ENCODE measurements around the gene ADARB2. TPM values are rescaled to one million over a fixed set of nuclear protein-coding genes. Genes with fewer than 3 reads are reported as not detected.

ADARB2 gene
- polyA plus RNA-seq, 1 of the 3 experiments (the other 2 are of a cell fraction) = not detected

- 67% methylated on average over 11 of the region's 21 CpGs for WGBS (ENCODE audit: low lambda C conversion rate)
Measured at GRCh38 chr10:1542941-1543340, 194.4 kb downstream of the ADARB2 start.

GRCh38 chr10:1540144-1540543 is 197.2 kb downstream of the ADARB2 start:
- H3K9ac ChIP-seq = no peak overlapping the region
- no peaks in the 10 kb centered on the region for H3K27me3 ChIP-seq (ENCODE audit: insufficient read depth)
- no peak overlapping the region for H3K27ac ChIP-seq (ENCODE audit: low read depth in 2 of 2, low read length in 1 of 2)
- 41% methylated on average over 9 of the region's 14 CpGs for WGBS (ENCODE audit: low lambda C conversion rate)
- ChIA-PET CTCF (no interaction called here), POLR2A (no interaction called here)
- no peaks in the 10 kb centered on the region for H3K36me3 ChIP-seq (replicated peaks in 1 of 2; ENCODE audit: control insufficient read depth in 1 of 2, insufficient read depth in 2 of 2, low read length in 1 of 2)
- no peak for DNase-seq
- H2AFZ ChIP-seq (ENCODE audit: low read depth) = no peak overlapping the region
- H3K4me2 ChIP-seq = no peak overlapping the region
- H3F3A ChIP-seq (replicated peaks; ENCODE audit: insufficient read depth) = no peaks in the 10 kb centered on the region
- no peaks in the 10 kb centered on the region; a peak in 1 of 4 replicates for H3K4me1 ChIP-seq (ENCODE audit: control insufficient read depth in 1 of 2, insufficient read depth in 2 of 2, low read depth in 1 of 2, low read length in 1 of 2)
- no peaks in the 10 kb centered on the region for H3K9me2 ChIP-seq
- H3K79me2 ChIP-seq (ENCODE audit: insufficient read depth) = no peaks in the 10 kb centered on the region
- no peak overlapping the region for H3K4me3 ChIP-seq (ENCODE audit: low read depth in 2 of 2, low read length in 1 of 2)
- no peaks in the 10 kb centered on the region for H4K20me1 ChIP-seq (ENCODE audit: insufficient read depth)
- H3K9me3 ChIP-seq = peaks cover 3% of the 10 kb centered on the region; the same call in 1 of the 2 replicates
- TF ChIP-seq USF2 (IDR thresholded peaks at IDR 0.05; ENCODE audit: borderline replicate concordance, low read depth, low read length) (no peak), SIN3A (IDR thresholded peaks at IDR 0.05; ENCODE audit: borderline replicate concordance, low read depth, low read length) (no peak), GABPA (IDR thresholded peaks at IDR 0.05; ENCODE audit: low read depth) (no peak), FOSL2 (IDR thresholded peaks at IDR 0.05; ENCODE audit: borderline replicate concordance, low read depth) (no peak), ELF1 (IDR thresholded peaks at IDR 0.05) (no peak), GATA2 (CRISPR knock-in tag; IDR thresholded peaks at IDR 0.05) (no peak)
- TF ChIP-seq, protein P1, sequence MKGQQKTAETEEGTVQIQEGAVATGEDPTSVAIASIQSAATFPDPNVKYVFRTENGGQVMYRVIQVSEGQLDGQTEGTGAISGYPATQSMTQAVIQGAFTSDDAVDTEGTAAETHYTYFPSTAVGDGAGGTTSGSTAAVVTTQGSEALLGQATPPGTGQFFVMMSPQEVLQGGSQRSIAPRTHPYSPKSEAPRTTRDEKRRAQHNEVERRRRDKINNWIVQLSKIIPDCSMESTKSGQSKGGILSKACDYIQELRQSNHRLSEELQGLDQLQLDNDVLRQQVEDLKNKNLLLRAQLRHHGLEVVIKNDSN (IDR thresholded peaks at IDR 0.05; ENCODE audit: borderline replicate concordance, low read depth) = no peak
- TF ChIP-seq, protein P2, sequence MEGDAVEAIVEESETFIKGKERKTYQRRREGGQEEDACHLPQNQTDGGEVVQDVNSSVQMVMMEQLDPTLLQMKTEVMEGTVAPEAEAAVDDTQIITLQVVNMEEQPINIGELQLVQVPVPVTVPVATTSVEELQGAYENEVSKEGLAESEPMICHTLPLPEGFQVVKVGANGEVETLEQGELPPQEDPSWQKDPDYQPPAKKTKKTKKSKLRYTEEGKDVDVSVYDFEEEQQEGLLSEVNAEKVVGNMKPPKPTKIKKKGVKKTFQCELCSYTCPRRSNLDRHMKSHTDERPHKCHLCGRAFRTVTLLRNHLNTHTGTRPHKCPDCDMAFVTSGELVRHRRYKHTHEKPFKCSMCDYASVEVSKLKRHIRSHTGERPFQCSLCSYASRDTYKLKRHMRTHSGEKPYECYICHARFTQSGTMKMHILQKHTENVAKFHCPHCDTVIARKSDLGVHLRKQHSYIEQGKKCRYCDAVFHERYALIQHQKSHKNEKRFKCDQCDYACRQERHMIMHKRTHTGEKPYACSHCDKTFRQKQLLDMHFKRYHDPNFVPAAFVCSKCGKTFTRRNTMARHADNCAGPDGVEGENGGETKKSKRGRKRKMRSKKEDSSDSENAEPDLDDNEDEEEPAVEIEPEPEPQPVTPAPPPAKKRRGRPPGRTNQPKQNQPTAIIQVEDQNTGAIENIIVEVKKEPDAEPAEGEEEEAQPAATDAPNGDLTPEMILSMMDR (IDR thresholded peaks at IDR 0.05) = no peak

More at GRCh38 chr10:1542941-1543340, 194.4 kb downstream of the ADARB2 start:
- H3K4me1 ChIP-seq (ENCODE audit: control insufficient read depth in 1 of 2, insufficient read depth in 2 of 2, low read depth in 1 of 2, low read length in 1 of 2) = no peaks in the 10 kb centered on the region; a peak in 1 of 4 replicates
- H4K20me1 ChIP-seq (ENCODE audit: insufficient read depth) = no peaks in the 10 kb centered on the region
- POLR2A ChIA-PET = no interaction called here
- no peaks in the 10 kb centered on the region for H3K79me2 ChIP-seq (ENCODE audit: insufficient read depth)
- H3K4me2 ChIP-seq = no peak overlapping the region
- H3K27me3 ChIP-seq (ENCODE audit: insufficient read depth) = no peaks in the 10 kb centered on the region
- TF ChIP-seq, protein P3, sequence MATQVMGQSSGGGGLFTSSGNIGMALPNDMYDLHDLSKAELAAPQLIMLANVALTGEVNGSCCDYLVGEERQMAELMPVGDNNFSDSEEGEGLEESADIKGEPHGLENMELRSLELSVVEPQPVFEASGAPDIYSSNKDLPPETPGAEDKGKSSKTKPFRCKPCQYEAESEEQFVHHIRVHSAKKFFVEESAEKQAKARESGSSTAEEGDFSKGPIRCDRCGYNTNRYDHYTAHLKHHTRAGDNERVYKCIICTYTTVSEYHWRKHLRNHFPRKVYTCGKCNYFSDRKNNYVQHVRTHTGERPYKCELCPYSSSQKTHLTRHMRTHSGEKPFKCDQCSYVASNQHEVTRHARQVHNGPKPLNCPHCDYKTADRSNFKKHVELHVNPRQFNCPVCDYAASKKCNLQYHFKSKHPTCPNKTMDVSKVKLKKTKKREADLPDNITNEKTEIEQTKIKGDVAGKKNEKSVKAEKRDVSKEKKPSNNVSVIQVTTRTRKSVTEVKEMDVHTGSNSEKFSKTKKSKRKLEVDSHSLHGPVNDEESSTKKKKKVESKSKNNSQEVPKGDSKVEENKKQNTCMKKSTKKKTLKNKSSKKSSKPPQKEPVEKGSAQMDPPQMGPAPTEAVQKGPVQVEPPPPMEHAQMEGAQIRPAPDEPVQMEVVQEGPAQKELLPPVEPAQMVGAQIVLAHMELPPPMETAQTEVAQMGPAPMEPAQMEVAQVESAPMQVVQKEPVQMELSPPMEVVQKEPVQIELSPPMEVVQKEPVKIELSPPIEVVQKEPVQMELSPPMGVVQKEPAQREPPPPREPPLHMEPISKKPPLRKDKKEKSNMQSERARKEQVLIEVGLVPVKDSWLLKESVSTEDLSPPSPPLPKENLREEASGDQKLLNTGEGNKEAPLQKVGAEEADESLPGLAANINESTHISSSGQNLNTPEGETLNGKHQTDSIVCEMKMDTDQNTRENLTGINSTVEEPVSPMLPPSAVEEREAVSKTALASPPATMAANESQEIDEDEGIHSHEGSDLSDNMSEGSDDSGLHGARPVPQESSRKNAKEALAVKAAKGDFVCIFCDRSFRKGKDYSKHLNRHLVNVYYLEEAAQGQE (IDR thresholded peaks at IDR 0.05; ENCODE audit: low read depth, low read length) = no peak
- TF ChIP-seq NFIC (IDR thresholded peaks at IDR 0.05; ENCODE audit: borderline replicate concordance) (no peak), GABPA (IDR thresholded peaks at IDR 0.05; ENCODE audit: low read depth) (no peak), EZH2phosphoT487 (IDR thresholded peaks at IDR 0.05; ENCODE audit: borderline replicate concordance, low read depth) (no peak), POLR2AphosphoS5 (IDR thresholded peaks at IDR 0.05; ENCODE audit: low read depth, low read length) (no peak), TAF1 (IDR thresholded peaks at IDR 0.05; ENCODE audit: borderline replicate concordance, low read depth, low read length) (no peak), SIN3A (IDR thresholded peaks at IDR 0.05; ENCODE audit: borderline replicate concordance, low read depth, low read length) (no peak), RCOR1 (IDR thresholded peaks at IDR 0.05; ENCODE audit: low read length) (no peak), MAX (IDR thresholded peaks at IDR 0.05; ENCODE audit: low read depth) (no peak)
- TF ChIP-seq, protein P2 (IDR thresholded peaks at IDR 0.05) = no peak
- H3K36me3 ChIP-seq (replicated peaks in 1 of 2; ENCODE audit: control insufficient read depth in 1 of 2, insufficient read depth in 2 of 2, low read length in 1 of 2) = no peaks in the 10 kb centered on the region
- no peaks in the 10 kb centered on the region for H3K9me3 ChIP-seq
- no peaks in the 10 kb centered on the region for H3F3A ChIP-seq (replicated peaks; ENCODE audit: insufficient read depth)
- no peak overlapping the region for H3K27ac ChIP-seq (ENCODE audit: low read depth in 2 of 2, low read length in 1 of 2)
- no peak overlapping the region for H2AFZ ChIP-seq (ENCODE audit: low read depth)
- H3K4me3 ChIP-seq (ENCODE audit: low read depth in 2 of 2, low read length in 1 of 2) = no peak overlapping the region
- no peaks in the 10 kb centered on the region for H3K9me2 ChIP-seq
- CTCF ChIA-PET = interaction anchor here (0.8 kb wide), 1 partner anchor 12 kb away, joined by 3 read pairs; no protein-coding TSS in a partner anchor
- DNase-seq = no peak
- H3K9ac ChIP-seq = no peak overlapping the region
